Activated CD8-positive, alpha-beta memory T cell treated with anti-CD3 and anti-CD28 coated beads, Interleukin-2, amount 50 U/mL, for 48 hours (primary cell): ENCODE data around the gene KRT28.
"Not testable (repeated sequence)": the region's sequence is repeated elsewhere in the genome, so short reads cannot be mapped to it uniquely, and the experiment has no call there.

Source experiments
- DNase-seq: peaks from one replicate; pipeline ENCODE4 v3.0.0-alpha.2; 2020

The KRT28 gene

DNA sequence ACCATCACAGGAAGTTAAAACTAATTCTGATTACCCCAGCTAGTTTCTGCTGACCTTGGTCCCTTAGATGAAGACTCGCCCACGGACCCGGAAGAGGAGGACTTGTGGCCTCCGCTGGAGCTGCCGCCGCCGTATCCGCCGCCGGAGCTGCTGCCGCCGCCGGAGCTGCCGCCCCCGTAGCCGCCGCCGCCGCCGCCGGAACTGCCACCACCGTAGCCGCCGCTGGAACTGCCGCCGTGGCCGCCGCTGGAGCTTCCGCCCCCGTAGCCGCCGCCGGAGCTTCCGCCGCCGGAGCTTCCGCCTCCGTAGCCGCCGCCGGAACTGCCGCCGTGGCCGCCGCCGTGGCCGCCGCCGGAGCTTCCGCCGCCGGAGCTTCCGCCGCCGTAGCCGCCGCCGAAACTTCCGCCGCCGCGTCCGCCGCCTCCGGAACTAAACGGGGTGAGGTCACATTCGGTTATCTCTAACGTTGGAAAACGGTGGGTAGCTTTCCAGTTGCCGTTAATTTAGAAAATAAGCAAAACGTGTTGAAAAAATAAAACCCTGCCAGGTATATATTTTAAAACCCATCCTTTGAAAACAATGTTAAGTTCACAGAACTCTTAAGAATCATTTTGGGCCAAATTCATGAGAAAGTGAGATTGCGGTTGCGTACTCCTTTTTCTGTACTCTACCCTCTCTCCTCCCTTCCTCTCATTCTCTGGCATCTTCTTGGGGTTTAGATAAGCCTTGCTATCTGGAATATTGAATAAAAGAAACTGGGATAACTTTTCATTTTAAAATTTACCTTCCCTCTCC, 19.2 kb upstream of the KRT28 start:
- DNase-seq = peak; percentile 94

DNA sequence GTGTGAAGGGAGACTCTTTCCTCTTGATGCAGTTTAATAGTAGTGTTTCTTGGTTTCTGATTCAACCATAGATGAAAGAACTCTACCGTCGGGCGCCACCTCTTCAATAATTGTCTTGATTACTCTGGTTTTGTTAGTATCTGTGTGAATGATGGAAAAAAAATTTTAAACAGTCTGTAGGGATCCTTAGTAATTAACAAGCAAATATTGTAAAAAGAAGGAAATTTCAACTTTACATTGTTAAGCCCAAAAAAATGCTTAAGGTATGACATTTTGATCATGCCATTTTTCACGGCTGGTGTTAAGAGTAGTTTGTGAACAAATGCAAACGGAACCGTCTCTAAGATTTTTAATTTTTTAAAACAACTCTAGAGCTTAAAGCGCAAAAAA, 18.6 kb upstream of the KRT28 start:
- DNase-seq = no peak

DNA sequence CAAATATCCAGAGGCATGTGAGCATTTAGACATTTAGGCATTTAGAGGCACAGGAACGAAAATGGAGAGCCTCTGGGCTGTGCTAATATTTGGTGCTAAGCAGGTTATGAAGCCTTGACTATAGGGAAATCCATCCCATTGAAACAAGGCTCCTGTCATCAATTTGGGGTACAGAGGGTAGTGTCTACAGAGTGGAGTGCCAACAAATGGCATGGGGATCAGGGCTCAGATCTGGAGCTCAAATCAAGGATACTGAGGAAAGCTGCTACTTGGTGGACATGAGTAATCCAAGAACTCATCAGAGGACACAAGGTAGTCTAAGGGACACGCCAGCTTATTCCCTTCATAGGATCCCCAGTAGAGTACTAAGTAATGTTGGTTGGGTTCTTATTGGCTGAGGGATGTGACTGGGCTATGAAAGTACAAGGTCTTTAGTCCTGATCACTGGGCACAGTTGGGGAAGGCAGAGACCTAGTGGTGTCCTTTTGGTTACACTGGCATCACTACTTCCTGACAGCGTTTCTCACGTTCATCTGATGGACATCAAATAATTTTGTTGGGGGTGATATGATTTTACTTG, 17.4 kb upstream of the KRT28 start:
- no peak for DNase-seq

DNA sequence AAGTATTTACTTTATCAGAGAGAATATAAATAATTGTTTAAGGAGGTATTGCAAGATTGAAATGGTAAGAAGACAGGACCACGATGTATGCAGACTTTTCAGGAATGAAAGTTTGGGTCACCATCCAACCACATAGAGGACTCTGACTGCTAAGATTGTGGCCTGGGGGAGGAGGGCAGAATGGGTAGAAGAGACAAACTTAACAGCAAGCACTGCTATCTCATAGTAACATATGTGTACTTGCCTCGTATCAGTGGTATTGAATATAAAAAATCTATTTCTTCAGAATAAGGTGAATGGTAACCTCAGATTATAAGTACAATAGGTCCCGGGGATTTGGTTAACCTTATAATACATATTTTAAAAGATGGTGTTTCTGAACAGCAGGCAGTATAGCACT, 16.8 kb upstream of the KRT28 start:
- DNase-seq = no peak

DNA sequence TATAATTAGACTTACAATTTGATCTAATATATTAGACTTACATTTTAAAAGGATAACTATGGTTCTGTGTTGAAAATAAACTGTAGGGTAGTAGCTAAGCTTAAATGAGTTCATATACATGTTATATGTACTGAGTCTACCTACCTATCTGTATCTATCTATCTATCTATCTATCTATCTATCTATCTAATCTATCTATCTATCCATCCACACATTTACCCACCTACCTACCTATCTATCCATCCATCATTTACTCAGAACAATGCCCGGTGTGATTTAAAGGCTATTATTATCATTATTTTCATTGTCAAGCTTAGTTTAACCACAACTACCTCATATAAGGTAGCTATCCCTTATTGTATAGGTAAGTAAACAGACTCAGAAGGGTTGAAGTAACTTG, 15.6 kb upstream of the KRT28 start:
- no peak for DNase-seq

DNA sequence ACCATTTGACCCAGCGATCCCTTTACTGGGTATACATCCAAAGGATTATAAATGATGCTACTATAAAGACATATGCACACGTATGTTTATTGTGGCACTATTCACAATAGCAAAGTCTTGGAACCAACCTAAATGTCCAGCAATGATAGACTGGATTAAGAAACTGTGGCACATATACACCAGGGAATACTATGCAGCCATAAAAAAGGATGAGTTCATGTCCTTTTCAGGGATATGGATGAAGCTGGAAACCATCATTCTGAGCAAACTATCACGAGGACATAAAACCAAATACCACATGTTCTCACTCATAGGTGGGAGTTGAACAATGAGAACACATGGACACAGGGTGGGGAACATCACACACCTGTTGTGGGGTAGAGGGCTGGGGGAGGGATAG, 14.9 kb upstream of the KRT28 start:
- DNase-seq = not testable (repeated sequence)

DNA sequence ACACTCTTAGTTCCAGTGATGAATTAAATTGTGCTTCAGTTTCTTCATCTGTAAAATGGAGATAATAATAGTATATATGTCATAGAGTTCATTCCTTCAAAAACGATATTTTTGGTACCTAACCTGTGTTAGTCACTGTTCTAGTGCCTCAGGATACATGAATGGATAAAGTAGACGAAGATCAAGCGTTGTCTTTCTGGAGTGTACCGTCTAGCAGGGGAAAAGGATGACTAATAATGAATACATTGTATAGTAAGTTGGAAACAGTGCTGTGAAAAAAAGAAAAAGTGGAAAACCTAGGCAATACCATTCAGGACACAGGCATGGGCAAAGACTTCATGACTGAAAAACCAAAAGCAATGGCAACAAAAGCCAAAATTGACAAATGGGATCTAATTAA, 14.0 kb upstream of the KRT28 start:
- DNase-seq = no peak

DNA sequence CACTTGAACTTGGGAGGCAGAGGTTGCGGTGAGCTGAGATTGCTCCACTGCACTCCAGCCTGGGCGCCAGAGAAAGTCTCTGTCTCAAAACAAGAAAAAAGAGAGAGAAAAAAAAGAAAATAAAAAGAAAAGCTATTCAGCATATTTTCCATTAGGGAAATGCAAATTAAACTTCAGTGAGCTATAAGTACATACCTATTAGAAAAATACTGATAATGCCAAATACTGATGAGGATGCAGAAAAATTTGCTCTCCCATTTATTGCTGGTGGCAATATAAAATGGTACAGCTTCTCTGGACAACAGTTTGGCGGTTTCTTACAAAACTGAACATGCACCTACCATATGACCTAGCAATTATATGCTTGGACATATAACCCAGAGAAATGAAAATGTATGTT, 12.9 kb upstream of the KRT28 start:
- DNase-seq = no peak

DNA sequence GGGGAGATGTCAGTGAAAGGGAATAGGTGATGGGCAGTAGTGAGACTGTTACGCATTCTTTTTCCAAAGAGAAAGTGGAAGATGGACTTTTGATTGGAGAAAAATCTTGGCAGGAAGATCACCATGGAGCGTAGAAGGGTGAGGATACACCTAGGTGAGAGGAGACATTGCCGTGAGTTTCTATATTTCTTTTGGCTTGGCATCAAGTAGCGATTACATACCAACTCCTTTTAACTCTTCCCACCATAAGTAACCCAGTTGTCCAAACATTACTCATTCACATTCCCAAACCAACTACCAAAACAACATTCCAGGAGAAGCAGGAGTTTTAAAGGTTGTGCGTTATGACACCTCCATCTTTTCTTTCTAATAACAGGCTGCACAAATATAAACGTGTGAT, 10.7 kb upstream of the KRT28 start:
- no peak for DNase-seq

DNA sequence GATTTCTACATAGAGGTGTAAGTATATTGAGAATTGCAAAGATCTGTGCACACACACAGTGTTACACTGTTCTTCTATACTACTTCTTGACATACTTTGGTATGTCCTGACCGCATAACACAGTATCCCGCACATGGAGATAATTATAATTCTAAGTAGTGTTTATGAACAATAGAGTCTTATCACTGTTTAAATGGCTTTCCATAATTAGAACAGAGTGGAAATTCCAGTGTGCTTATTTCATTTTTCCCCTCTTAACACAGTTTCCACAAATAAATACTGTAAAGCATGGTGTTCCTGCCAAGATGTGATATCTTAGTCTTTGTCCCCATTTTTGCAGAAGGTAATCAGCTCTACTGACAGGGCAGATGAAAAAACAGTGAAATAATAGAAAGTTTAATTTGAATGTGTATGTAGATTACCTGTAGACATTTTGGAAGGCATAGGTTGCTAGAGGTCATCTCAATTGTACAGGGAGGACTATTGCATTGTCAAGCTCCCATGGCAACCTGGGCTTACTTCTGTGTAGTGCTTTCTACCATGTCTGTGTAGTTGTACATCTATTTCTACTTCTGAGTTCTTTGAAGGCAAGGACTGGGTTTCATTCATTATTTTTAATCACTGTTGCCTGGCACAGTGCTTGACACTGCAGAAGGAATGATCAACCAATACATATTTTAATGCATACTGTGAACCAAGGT, 10.1 kb upstream of the KRT28 start:
- no peak for DNase-seq

DNA sequence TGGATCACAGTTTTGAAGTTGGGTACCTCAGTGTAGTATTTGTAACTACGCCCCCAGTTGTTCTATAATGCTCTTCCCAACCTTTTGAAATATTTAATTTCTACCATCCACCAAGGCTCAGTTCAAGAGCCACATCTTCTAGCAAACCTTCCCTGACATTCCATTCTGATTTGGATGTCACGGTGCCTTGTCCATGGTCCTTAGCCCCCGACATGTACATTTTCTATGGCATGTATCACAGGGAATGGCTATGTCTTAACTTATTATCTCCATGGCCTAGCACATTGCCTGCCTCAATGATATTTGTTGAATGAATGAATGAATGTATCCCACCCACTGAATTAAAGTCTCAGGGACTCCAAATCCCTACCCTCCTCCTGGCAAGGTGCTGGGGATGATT, 6.4 kb upstream of the KRT28 start:
- DNase-seq = no peak

DNA sequence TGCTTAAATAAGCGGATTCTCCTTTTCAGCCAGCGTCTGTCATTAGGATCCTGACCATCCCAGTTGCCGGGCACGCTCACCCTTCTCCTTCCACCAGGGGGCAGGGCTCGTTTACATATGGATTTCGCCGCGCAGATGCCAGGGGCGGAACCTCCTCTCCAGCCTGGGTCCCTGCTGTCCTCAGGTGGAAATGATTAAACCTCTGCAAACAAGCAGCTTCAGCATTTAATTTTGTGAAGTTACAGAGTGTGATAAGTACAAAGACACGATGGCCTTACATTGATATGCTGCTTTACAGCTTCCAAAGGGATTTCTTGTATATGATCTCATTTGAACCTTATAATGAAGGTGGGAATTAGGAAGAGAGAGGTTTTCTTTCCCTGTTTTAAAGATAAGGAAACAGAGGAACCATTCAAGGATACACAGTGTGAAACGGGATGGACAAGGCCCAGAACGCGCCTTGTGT, 3.9 kb upstream of the KRT28 start:
- peak; percentile 86 for DNase-seq

DNA sequence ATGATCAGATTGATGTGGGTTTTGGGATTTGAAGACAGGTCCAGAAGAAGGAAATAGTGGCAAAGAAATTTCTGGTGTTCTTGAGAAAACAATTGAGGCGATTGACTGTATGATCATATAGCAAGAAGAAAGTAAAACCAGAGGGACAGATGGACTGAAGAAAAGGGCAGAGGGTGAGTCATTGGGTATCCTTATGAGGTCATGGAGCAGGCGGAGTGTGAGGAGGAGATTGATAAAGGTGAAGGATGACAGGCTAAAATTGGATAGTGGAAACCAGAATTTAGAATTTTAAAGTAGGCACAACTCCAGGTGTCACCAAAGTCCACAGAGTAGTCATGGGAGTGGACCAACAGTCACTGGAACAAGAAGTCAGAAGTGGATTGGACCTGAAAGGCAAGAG, 1.4 kb upstream of the KRT28 start:
- no peak for DNase-seq

DNA sequence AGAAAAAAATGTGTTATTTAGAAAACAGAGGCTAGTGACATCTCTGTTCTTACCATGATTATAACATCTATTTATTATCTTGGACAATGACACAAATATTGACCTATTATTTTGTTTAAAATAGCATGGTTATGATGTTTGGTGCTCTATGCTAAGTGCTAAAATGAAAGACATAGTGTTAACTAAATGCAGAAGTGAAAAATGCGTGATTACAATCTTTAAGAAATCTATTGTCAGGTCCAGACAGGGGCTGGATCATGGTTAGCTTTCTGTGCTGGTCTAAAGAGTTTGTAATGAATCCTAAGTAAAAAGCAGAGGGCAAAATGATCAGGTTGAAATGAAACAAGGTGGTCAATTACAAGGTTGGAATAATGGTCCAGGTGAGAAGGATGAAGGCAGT, 622 bp upstream of the KRT28 start:
- no peak for DNase-seq

DNA sequence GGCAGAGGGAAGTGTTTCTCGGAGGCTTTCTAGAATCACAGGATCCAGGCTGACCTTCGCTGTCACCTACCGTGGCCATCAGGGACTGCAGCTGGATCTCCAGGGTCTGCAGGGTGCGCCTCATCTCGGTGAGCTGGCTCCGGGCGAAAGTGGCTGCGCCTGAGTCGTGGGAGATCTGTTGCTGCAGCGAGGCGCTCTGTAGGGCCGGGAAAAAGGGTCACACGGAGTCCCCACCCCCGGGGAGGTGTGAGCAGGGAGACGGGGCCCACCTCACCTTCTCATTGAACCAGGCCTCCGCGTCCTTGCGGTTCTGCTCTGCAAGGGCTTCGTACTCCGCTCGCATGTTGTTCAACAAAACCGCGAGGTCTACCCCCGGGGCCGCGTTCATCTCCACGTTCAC, 2.9 kb downstream of the KRT28 start:
- no peak for DNase-seq

DNA sequence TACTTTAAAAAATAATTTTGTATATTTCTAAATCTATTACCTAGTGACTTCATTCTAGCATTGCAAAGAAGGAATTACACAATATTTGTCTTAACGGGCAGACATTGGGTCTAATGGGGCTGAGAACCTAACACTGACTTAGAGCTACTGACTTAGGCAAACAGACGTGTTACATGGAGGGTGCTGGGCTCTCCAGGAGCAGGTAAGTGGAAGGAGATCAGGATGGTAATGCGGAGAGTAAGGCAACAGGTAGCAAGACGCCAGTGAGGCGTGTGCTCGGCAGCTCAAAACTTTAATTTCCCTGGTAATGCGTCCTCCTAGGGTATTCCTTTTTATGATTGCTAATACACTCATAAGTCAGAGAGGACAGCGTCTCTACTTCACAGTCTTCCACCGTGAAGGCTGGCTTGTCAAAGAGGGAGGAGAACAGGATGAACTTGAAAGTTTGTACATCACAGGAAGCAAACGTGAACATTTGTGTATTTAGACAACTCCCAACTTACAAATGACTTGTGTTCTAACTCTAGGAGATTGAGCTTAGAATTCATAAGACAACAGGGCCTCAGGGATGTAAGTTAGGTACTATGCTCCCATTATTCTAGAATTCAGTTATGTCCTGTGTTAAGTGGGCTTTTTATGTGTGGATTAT, 4.6 kb downstream of the KRT28 start:
- no peak for DNase-seq

DNA sequence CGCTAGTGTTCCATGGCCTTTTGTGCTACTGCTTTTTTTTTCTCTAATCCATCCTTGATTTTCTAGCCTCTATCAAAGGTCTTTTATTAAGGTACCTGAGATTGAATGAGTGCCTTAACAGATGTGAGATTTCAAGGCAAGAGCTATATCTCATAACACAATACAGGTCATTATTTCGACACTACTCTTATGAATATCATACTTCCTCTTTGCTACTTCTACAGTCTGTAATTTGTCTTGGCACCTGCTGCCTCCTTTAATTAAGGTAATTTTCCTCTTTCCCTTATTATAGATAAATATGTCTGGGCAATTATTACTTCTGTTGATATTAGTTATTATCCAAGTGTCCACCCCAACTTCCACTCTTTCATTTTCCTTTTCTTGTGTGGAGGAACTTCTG, 5.3 kb downstream of the KRT28 start:
- no peak for DNase-seq

DNA sequence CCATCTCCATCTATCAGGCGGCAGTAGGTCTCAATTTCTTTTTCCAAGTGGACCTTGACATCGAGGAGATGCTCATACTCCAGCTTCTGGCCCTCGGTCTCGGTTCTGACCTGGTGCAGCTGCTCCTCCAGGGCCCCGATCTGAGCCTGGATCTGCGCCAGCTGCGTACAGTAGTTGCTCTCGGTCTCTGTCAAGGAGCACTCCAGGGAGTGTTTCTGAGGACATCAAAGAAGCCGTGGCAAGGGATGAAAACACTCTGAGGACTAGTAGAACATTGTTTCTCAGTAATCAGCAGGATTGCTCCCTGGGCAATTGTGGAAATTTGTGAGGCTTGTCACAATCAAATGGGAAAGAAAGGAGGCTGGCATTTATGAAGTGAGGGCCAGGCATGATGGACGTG, 5.9 kb downstream of the KRT28 start:
- no peak for DNase-seq

DNA sequence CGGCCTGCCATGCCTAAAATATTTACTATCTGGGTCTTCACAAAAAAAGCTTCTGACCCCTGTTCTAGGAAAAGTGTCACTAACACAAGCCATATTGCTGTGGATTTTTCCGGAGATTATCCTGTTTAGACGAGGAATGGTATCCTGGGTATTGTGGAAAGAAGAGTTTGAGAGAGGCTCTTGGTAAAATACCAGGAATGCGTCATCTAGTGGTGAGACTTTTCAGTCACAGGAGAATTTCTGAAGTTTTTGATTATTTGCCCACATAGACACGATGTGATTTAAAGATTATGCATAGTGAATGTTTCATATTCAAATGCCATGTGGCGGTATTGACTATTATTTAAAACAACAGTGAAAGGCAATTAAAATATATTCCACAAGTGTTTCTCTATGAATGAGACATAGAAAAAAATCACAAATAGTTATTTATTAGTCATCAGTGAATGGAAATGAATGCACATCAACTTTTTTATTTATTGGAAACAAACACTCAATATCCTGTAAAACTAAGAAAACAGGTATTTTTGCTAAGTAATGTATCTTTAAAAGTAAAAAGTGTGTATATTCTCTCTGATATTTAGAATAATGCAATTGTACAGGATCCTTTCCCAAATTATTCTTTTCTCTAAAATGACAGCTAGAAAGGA, 7.8 kb downstream of the KRT28 start:
- no peak for DNase-seq

DNA sequence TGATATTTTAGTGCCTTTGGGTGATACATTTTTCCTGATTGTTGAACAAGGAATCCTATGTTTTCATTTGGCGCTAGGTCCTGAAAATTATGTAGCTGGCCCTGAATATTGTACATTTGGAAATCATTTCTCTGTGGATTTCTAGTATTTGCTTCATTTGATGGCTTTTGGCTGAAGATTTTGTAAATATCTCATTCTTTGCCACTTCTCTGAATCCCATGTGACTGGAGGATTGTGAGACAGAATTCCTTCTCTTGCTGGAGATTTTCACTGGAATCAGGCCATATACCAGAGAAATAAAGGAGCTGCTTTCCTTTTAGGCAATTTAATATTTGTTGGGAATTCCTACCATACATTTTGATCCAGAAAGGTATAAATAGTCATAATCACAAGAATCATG, 8.6 kb downstream of the KRT28 start:
- no peak for DNase-seq

DNA sequence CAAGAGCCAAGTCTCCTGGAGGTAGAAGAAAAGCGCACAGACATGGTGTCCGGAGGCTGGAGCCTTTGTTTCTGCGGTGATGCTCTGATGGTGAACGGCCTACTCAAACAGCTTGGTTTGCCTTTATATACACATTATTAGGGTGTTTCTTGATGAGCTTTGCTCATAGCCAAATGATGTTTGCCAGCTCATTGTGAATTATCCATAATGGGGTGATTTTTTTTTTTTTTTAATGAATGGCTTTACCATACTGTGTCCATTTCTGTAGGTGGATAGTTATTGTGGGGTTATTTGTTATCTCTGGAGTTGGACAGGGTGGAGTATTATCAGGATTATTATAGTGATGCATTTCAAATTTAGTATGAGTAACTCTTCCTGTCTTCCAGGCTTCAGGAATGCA, 17.3 kb downstream of the KRT28 start, which contains the start of gene KRT27:
Gene KRT27, minus strand, starts transcription at position 101 of the 400 bp plus-strand sequence. Its CDS starts 57 bp downstream, at position 44.
- DNase-seq = no peak

DNA sequence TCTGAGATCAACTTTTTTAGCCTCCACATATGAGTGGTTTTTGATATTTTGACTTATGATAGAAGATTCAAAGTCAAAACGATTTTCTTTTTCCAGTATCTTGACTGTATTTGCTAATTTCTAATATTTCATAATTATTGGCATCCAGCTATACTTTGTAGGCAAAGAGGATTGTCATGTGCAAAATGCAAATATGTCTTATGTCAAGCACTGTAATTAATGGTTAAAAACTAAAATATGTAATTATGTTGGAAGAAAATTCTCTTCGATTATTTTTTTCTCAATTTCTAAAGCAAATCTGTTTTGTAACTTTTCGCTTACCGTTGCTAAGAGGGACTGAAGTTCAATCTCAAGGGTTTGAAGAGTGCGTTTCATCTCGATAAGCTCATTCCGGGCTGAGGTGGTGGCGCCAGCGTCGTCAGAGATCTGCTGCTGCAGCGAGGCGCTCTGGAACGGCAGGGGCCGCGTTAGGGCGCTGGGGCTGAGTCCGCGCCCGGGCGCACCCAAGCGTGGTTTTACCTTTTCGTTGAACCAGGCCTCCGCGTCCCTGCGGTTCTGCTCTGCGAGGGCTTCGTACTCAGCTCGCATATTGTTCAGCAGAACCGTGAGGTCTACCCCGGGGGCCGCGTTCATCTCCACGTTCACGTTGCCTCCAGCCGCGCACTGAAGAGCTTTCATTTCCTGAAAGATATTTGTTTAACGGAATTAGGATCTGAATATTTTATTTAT, 20.4 kb downstream of the KRT28 start:
- no peak for DNase-seq
